ENCODE data around the gene SPEM3.
A peak's percentile ranks its signal among the peaks of the same experiment; 100 is the strongest.
"Not testable (repeated sequence)": the region's sequence is repeated elsewhere in the genome, so short reads cannot be mapped to it uniquely, and the experiment has no call there.

SPEM3 gene

DNA sequence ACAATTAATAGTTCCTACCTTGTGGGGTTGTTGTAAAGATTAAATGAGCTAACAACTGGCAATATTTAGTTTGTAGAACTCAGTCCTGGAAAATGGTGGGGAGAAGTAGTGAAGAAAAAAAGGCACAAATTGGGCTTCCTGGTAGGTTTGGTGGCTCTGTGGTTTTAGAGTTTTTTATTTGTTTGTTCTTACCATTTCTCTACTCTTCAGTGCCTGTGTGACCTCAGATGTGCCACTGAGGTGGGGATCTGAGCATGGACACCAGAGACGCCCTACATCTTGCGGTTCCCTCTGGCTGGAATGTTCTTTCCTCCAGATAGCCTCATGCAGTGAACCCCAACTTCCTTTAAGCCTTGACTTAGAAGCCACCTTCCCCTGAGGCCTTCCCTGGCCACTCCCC, 43.1 kb downstream of the SPEM3 start:
- Histone ChIP-seq H3K4me2 (peak overlapping the region; percentile 38; the same call in 1 of the 2 replicates), H4K20me1 (peaks cover 100% of the 10 kb centered on the region), H3K27ac (no peak overlapping the region), H3K36me3 (peaks cover 54% of the 10 kb centered on the region), H3K4me3 (no peak overlapping the region), H3K9ac (no peak overlapping the region), H3K9me3 (no peaks in the 10 kb centered on the region), H3K27me3 (no peaks in the 10 kb centered on the region), H3K4me1 (peaks cover 59% of the 10 kb centered on the region)
- no peak for TF ChIP-seq Cebpa-rat (IDR thresholded peaks at IDR 0.05)

DNA sequence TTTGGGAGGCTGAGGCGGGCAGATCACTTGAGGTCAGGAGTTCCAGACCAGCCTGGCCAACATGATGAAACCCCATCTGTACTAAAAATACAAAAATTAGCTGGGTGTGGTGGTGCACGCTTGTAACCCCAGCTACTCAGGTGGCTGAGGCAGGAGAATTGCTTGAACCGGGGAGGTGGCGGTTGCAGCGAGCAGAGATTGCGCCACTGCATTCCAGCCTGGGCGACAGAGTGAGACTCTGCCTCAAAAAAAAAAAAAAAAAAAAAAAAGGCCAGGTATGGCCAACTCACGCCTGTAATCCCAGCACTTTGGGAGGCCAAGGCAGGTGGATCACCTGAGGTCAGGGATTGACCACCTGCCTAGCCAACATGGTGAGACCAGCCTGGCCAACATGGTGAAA, 46.1 kb downstream of the SPEM3 start:
- H4K20me1 ChIP-seq: peaks cover 90% of the 10 kb centered on the region
- not testable (repeated sequence) for H3K27ac ChIP-seq, H3K4me2 ChIP-seq, H3K9me3 ChIP-seq, H3K27me3 ChIP-seq, H3K4me3 ChIP-seq, H3K9ac ChIP-seq
- peaks cover 33% of the 10 kb centered on the region; the same call in 1 of the 2 replicates for H3K36me3 ChIP-seq
- peaks cover 58% of the 10 kb centered on the region for H3K4me1 ChIP-seq

DNA sequence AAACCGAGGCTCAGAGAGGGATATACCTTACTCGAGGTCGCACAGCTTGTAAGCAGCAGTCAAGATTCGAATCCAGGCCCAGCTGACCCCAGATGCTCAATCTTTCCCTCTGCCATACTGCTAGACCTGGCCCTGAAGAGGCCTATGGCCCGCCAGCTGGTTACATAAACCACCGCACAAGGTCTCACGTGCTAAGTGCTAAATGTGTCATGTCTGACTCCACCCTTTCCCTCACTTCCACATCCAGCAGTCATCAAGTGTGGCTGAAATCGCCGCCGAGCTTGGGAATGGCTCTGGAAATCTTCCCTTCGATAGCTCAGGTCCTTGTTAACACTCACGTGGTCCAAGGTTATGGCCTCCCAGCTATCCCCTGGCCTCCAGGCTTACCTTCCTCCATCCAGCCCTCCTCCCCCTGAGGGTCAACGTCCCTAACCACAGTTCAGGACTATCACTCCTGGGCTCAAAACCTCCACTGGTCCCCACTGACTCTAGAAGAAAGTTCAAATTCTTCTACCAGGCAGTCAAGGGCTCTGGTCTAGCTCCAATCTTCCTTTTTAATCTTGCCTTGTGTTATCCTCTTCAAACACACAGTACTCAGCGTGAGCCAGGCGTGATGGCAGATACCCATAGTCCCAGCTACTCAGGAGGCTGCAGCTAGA, 47.2 kb downstream of the SPEM3 start:
- TF ChIP-seq Cebpa-rat (IDR thresholded peaks at IDR 0.05): no peak
- no peak overlapping the region for H3K27ac ChIP-seq
- H3K36me3 ChIP-seq: peaks cover 27% of the 10 kb centered on the region; the same call in 1 of the 2 replicates
- H3K4me2 ChIP-seq: peak overlapping the region; percentile 80; the same call in 1 of the 2 replicates
- no peak overlapping the region for H3K4me3 ChIP-seq
- H3K4me1 ChIP-seq: peaks cover 70% of the 10 kb centered on the region
- H4K20me1 ChIP-seq: peaks cover 78% of the 10 kb centered on the region
- no peak overlapping the region for H3K9ac ChIP-seq
- no peaks in the 10 kb centered on the region for H3K9me3 ChIP-seq
- H3K27me3 ChIP-seq: no peaks in the 10 kb centered on the region

DNA sequence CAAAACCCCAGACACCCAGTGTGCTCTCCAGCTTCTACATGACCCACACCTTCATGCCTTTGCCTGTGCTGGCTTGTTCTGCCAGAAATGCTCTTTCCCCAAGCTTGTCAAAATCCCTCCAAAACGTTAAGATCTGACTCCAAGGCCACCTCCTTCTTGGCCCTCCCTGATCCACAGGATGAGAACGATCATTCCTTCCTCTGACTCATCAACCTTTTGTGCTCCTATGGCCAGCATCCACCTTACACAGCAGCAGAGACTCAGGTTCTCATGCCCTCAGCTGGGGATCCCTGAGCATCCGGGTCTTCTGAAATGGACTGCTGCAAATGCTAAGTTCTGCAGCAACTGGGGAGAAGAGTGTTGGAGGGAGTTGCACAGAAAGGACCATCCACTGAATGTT, 47.8 kb downstream of the SPEM3 start:
- Histone ChIP-seq H3K27me3 (no peaks in the 10 kb centered on the region), H3K4me2 (peak overlapping the region; percentile 80), H3K9ac (no peak overlapping the region; the same call in 1 of the 2 replicates), H3K4me1 (peaks cover 73% of the 10 kb centered on the region), H3K9me3 (no peaks in the 10 kb centered on the region), H4K20me1 (peaks cover 72% of the 10 kb centered on the region), H3K36me3 (peaks cover 25% of the 10 kb centered on the region; the same call in 1 of the 2 replicates), H3K27ac (no peak overlapping the region), H3K4me3 (no peak overlapping the region)
- TF ChIP-seq Cebpa-rat (IDR thresholded peaks at IDR 0.05): no peak

DNA sequence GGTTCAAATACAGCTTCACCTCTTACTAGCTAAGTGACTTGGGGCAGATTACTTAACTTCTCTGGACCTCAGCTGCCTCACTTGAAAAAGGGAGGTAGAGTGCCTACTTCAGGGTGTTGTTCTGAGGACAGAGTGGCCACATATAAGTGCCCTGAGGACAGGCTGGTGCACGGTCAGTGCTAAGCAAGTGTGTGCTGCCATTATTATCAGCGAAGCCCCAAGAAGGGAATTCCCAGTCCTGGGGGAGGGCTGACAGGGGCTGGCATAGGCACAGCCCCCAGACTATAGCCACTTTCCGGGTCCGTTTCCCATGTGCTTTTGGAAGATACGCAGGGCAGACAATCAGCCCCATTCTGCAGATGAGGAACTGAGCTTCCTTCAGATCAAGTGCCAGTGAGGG, 48.3 kb downstream of the SPEM3 start:
- Histone ChIP-seq H3K27ac (no peak overlapping the region), H3K27me3 (no peaks in the 10 kb centered on the region), H3K4me1 (peaks cover 73% of the 10 kb centered on the region), H4K20me1 (peaks cover 68% of the 10 kb centered on the region), H3K4me2 (peak overlapping the region; percentile 80), H3K9me3 (no peaks in the 10 kb centered on the region), H3K36me3 (peaks cover 25% of the 10 kb centered on the region; the same call in 1 of the 2 replicates), H3K9ac (no peak overlapping the region; the same call in 1 of the 2 replicates), H3K4me3 (no peak overlapping the region)
- TF ChIP-seq Cebpa-rat (IDR thresholded peaks at IDR 0.05): no peak

DNA sequence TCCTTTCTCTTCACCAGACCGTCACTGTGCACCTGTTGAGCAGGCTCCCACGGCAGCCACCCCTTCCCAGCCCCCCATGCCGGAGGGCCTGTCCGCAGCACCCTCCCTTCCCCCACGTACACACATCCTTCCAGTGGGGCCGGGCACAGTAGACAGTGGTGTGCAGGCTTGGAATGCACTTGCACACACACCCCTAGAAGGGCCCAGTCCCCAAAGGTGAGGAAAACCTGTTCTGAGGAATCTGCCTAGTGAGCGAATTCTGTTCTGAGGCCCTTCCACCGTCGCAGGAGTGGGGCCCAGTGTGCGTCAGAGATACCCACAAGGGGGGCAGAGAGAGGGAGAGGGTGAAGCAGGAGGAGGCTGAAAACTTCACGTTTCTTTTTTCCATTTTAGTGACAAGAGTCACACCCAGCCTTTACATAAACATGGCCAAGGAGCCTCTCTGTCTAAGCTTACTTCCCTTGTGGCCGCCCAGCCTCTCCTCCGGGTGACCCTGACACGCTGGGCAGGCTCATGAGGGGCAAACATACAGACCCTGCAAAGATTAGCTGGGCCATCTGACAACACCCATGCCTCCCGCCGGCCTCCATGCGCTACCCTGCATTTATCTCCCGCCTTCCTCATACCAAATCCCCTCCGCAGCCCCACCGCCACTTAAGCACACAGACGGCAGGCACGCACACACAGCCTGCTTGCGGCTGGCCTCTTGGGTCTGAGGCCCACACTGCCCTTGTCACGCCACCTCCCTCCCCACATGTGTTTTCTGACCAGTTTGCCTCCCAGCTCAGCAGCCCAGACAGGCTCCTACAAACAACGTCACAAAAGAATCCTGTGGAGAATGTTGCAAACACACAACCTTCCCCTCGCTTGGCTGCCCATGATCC, 49.0 kb downstream of the SPEM3 start:
- Histone ChIP-seq H4K20me1 (peaks cover 61% of the 10 kb centered on the region), H3K4me3 (peak overlapping the region; percentile 96), H3K36me3 (peaks cover 25% of the 10 kb centered on the region; the same call in 1 of the 2 replicates)

DNA sequence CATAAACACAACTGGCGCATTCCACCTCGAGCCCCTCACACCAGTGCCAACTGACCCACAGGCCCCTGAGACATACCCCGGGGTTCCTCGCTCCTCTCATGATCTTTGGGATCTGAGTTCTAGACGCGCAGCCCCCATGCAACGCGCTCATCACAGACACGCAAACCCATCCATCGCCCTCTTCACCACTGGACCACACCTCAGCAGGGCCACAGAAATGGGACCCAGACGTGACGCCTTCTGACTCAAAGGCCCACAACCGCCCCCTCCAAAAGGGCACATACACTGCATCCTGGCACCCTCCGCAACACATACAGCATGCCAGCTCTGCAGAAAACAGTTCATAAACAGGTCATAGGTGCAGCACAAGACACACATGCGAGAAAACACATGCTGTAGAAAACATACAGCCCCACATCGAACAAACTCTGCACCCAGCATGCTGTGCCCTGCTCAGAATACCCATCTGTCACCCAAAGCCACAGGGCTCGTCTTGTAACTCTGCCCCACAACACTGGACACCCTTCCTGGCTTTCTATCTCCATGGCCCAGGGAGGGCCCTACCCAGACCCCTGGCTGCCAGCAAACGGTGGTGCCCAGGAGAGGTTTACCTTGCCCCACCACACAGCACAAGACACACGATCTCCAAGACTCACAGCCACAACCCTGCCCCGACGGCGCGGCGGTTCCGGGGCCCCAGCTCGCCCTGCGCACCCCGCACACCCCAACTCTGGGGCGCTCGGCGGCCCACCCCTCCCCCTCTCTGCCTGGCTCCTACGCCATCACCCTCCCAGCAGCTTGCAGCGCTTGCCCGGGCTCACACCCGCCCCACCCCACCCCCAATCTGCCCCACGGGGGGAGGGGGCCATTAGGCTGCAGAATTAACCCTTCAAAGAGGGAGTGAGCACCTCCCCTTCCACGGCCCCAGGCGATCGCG, 49.9 kb downstream of the SPEM3 start:
- TF ChIP-seq Cebpa-rat (IDR thresholded peaks at IDR 0.05): no peak
- Histone ChIP-seq H3K27me3 (no peaks in the 10 kb centered on the region), H3K36me3 (peaks cover 22% of the 10 kb centered on the region; the same call in 1 of the 2 replicates), H3K9ac (peak overlapping the region; percentile 95), H3K27ac (peak overlapping the region; percentile 98), H4K20me1 (peaks cover 52% of the 10 kb centered on the region), H3K4me2 (peak overlapping the region; percentile 80), H3K4me1 (peaks cover 67% of the 10 kb centered on the region), H3K4me3 (peak overlapping the region; percentile 96), H3K9me3 (no peaks in the 10 kb centered on the region)

More for the DNA sequence above, 49.0 kb downstream of the SPEM3 start:
- peak overlapping the region; percentile 95 for H3K9ac ChIP-seq
- H3K4me2 ChIP-seq: peak overlapping the region; percentile 80
- H3K4me1 ChIP-seq: peaks cover 73% of the 10 kb centered on the region
- peak overlapping the region; percentile 98; the same call in 1 of the 2 replicates for H3K27ac ChIP-seq
- no peaks in the 10 kb centered on the region for H3K9me3 ChIP-seq
- H3K27me3 ChIP-seq: no peaks in the 10 kb centered on the region
- no peak for TF ChIP-seq Cebpa-rat (IDR thresholded peaks at IDR 0.05)

DNA sequence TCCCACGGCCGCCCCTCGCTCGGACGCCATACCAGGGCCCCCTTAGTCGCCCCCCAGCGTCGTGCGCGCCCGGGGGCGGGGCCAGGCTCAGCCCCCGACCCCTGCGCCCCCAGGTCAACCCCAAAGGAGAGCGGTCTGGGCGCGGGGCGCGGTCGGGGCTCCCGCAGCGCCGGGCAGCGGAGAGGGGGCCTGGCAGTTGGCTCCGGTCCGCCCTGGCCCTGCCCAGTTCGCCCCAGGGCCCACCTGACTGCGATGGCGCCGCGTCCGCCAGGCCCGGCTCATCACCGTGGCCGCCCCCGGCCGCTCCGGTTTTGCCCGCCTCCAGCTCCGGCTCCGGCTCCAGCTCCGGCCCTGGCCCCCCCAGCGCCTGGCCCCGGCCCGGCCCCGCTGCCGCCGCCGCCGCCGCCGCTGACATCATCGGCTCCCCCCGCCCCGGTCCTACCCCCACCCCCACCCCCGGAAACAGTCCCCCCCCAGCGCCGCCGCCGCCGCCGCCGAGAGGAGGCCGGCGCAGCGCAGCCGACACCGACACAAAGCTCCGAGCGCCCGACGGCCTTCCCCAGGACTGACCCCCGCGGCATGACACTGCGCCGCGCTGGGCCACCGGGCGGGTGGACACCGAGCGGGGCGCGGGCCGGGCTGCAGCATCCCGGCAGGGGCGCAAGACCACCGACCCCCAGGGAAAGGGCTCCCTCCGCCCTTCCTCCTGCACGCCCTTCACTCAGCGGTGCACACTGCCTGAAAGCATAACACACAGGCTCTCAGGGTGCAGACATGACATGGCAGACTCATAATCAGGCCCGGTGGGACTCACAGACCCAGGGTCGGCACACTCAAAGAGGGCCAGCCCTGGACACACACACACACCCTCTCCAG, 50.8 kb downstream of the SPEM3 start, which contains the start of gene ZBTB4:
ZBTB4 (minus strand) TSS at position 419 of the 876 bp plus-strand sequence. CDS start 12,830 bp downstream, outside the sequence.
- peak within 1 kb of the TSS; percentile 98 for H3K27ac ChIP-seq
- peak within 1 kb of the TSS; percentile 95 for H3K9ac ChIP-seq
- peak within 1 kb of the TSS; percentile 80 for H3K4me2 ChIP-seq
- H3K4me1 ChIP-seq: peaks cover 64% of the 10 kb centered on the region
- H3K36me3 ChIP-seq: peaks cover 17% of the 10 kb centered on the region; the same call in 1 of the 2 replicates
- no peak for TF ChIP-seq Cebpa-rat (IDR thresholded peaks at IDR 0.05)
- H3K4me3 ChIP-seq: peak within 1 kb of the TSS; percentile 96
- no peaks in the 10 kb centered on the region for H3K9me3 ChIP-seq
- no peaks in the 10 kb centered on the region for H3K27me3 ChIP-seq
- peaks cover 43% of the 10 kb centered on the region for H4K20me1 ChIP-seq
